ENCODE results near the gene MTA3.

MTA3 gene

DNA sequence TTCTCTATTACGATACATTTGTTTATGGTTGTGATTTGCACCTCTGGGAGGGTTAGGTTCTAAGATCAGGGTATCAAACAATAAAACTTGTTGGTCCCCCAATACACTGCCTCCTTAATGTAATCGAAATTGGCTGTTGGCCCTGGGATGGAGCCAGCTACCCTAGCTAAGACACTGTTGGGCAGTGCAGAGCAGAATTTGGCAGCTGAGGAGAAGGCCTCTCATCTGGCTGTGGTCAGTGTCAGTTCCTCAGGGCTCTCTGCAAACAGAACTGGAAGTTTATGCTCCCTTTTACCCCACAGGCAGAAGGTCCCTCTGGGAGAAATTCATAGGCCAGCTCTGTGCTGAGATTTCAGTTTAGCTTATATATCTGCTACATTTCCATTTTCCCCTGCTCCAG is 232.5 kb downstream of the MTA3 start:
- no peak for DNase-seq (ENCODE audit: low read depth in 2 of 3, low spot score in 1 of 3)

- DNase-seq (ENCODE audit: low read depth in 2 of 3, low spot score in 1 of 3): no peak
Measured at GRCh38 chr2:42801381-42801780, 232.9 kb downstream of the MTA3 start.

DNA sequence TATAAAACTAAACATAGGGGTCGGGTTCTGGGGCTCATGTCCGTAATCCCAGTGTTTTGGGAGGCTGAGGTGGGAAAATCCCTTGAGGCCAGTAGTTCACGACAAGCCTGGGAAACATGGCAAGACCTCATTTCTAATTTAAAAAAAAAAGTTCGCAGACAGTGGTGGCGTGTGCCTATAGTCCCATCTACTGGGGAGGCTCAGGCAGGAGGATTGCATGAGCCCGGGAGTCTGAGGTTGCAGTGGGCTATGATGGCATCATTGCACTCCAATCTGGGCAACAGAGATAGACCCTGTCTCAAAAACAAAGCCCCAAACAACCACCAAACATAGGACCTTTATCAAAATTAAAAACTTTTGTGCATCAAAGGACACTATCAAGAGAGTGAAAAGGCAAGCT is 233.7 kb downstream of the MTA3 start:
- DNase-seq (ENCODE audit: low read depth in 2 of 3, low spot score in 1 of 3): no peak

DNA sequence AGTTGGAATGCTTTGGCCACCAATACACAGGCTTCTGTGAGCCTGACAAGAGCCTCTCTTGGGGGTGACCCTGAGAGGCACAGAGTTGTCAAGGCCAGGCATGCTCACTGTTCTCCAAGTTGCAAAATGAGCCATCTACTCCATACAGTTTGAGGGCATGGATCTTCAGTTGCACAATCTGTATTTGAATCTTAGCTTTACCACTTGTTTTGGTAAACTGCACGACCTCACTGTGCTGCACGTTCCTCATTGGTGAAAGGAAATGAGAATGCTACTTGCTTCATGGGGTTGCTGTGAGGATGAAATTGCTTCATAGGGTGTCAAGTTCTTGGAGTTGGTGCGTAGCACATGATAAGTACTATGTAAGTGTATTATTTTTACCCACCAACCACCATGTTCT is 235.9 kb downstream of the MTA3 start:
- DNase-seq (ENCODE audit: low read depth in 2 of 3, low spot score in 1 of 3): no peak

GRCh38 chr2:42804891-42805290 is 236.5 kb downstream of the MTA3 start:
- no peak for DNase-seq (ENCODE audit: low read depth in 2 of 3, low spot score in 1 of 3)

All from stimulated activated CD4-positive, alpha-beta T cell treated with anti-CD3 and anti-CD28 coated beads, Interleukin-12 subunit alpha, Interleukin-12 subunit beta, amount 100 ng/mL, for 48 hours (primary cell).